ENCODE measurements around the gene RAP1B. TPM values are rescaled to one million over a fixed set of nuclear protein-coding genes. Genes with fewer than 3 reads are reported as not detected.

The RAP1B gene
- total RNA-seq, 1 donor from 2014 or later, result 50.1 TPM

GRCh38 chr12:68580911-68581310 lies 29.8 kb upstream of the RAP1B start:
- Histone ChIP-seq H3K27ac (ENCODE audit: low read depth, low read length) (no peak overlapping the region), H3K4me1 (ENCODE audit: control insufficient read depth in 3 of 3, insufficient read depth in 3 of 3, low read length in 3 of 3) (no peaks in the 10 kb centered on the region), H3K9me3 (ENCODE audit: control insufficient read depth in 3 of 3, low read length in 3 of 3) (no peaks in the 10 kb centered on the region), H3K36me3 (ENCODE audit: control insufficient read depth in 3 of 3, insufficient read depth in 3 of 3, low read length in 3 of 3) (no peaks in the 10 kb centered on the region), H3K4me3 (ENCODE audit: low read length in 3 of 3) (no peak overlapping the region), H3K9ac (ENCODE audit: low read depth in 1 of 3, low read length in 3 of 3) (no peak overlapping the region), H3K27me3 (ENCODE audit: control insufficient read depth in 3 of 3, insufficient read depth in 3 of 3, low read length in 3 of 3) (no peaks in the 10 kb centered on the region)

GRCh38 chr12:68581926-68582325 lies 28.8 kb upstream of the RAP1B start:
- no peaks in the 10 kb centered on the region for H3K9me3 ChIP-seq (ENCODE audit: control insufficient read depth in 3 of 3, low read length in 3 of 3)
- no peak overlapping the region for H3K4me3 ChIP-seq (ENCODE audit: low read length in 3 of 3)
- no peaks in the 10 kb centered on the region for H3K27me3 ChIP-seq (ENCODE audit: control insufficient read depth in 3 of 3, insufficient read depth in 3 of 3, low read length in 3 of 3)
- no peak overlapping the region for H3K27ac ChIP-seq (ENCODE audit: low read depth, low read length)
- H3K4me1 ChIP-seq (ENCODE audit: control insufficient read depth in 3 of 3, insufficient read depth in 3 of 3, low read length in 3 of 3), result no peaks in the 10 kb centered on the region
- H3K36me3 ChIP-seq (ENCODE audit: control insufficient read depth in 3 of 3, insufficient read depth in 3 of 3, low read length in 3 of 3), result no peaks in the 10 kb centered on the region
- H3K9ac ChIP-seq (ENCODE audit: low read depth in 1 of 3, low read length in 3 of 3), result no peak overlapping the region

- no peaks in the 10 kb centered on the region for H3K27me3 ChIP-seq (ENCODE audit: control insufficient read depth in 3 of 3, insufficient read depth in 3 of 3, low read length in 3 of 3)
- no peak overlapping the region for H3K4me3 ChIP-seq (ENCODE audit: low read length in 3 of 3)
- peaks cover 0 to 4% (median 0%) of the 10 kb centered on the region in 3 donors for H3K9me3 ChIP-seq (ENCODE audit: control insufficient read depth in 3 of 3, low read length in 3 of 3)
- H3K4me1 ChIP-seq (ENCODE audit: control insufficient read depth in 3 of 3, insufficient read depth in 3 of 3, low read length in 3 of 3), result no peaks in the 10 kb centered on the region
- H3K36me3 ChIP-seq (ENCODE audit: control insufficient read depth in 3 of 3, insufficient read depth in 3 of 3, low read length in 3 of 3), result no peaks in the 10 kb centered on the region
- H3K9ac ChIP-seq (ENCODE audit: low read depth in 1 of 3, low read length in 3 of 3), result no peak overlapping the region
- no peak overlapping the region for H3K27ac ChIP-seq (ENCODE audit: low read depth, low read length)
These were observed 24.7 kb upstream of the RAP1B start for GRCh38 chr12:68585966-68586365.

DNA sequence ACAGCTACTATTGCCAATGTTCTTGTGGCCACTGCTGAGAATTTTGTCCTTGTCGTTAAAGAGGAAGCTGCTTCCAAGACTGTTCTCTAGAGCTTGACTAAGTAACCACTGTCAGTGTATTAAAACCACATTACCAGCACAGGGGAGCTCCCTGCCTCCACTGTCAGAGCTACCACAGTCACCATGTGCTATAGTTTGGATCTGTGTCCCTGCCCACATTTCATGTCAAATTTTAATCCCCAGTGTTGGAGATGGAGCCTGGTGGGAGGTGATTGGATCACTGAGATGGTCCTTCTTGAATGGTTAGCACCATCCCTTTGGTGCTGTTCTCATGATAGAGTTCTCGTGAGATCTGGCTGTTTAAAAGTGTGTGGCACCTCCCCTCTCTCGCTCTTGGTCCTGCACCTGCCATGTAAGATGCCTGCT lies 23.2 kb upstream of the RAP1B start:
- Histone ChIP-seq H3K36me3 (ENCODE audit: control insufficient read depth in 3 of 3, insufficient read depth in 3 of 3, low read length in 3 of 3) (no peaks in the 10 kb centered on the region), H3K27me3 (ENCODE audit: control insufficient read depth in 3 of 3, insufficient read depth in 3 of 3, low read length in 3 of 3) (no peaks in the 10 kb centered on the region), H3K9me3 (ENCODE audit: control insufficient read depth in 3 of 3, low read length in 3 of 3) (peaks cover 0 to 4% (median 0%) of the 10 kb centered on the region in 3 donors), H3K4me3 (ENCODE audit: low read length in 3 of 3) (no peak overlapping the region), H3K4me1 (ENCODE audit: control insufficient read depth in 3 of 3, insufficient read depth in 3 of 3, low read length in 3 of 3) (no peaks in the 10 kb centered on the region), H3K9ac (ENCODE audit: low read depth in 1 of 3, low read length in 3 of 3) (no peak overlapping the region), H3K27ac (ENCODE audit: low read depth, low read length) (no peak overlapping the region)

GRCh38 chr12:68589194-68589593 lies 21.5 kb upstream of the RAP1B start:
- Histone ChIP-seq H3K27ac (ENCODE audit: low read depth, low read length) (no peak overlapping the region), H3K4me3 (ENCODE audit: low read length in 3 of 3) (no peak overlapping the region), H3K36me3 (ENCODE audit: control insufficient read depth in 3 of 3, insufficient read depth in 3 of 3, low read length in 3 of 3) (no peaks in the 10 kb centered on the region), H3K4me1 (ENCODE audit: control insufficient read depth in 3 of 3, insufficient read depth in 3 of 3, low read length in 3 of 3) (no peaks in the 10 kb centered on the region), H3K9me3 (ENCODE audit: control insufficient read depth in 3 of 3, low read length in 3 of 3) (peaks cover 0 to 4% (median 0%) of the 10 kb centered on the region in 3 donors), H3K27me3 (ENCODE audit: control insufficient read depth in 3 of 3, insufficient read depth in 3 of 3, low read length in 3 of 3) (no peaks in the 10 kb centered on the region), H3K9ac (ENCODE audit: low read depth in 1 of 3, low read length in 3 of 3) (no peak overlapping the region)

- Histone ChIP-seq H3K4me1 (ENCODE audit: control insufficient read depth in 3 of 3, insufficient read depth in 3 of 3, low read length in 3 of 3) (no peaks in the 10 kb centered on the region), H3K9ac (ENCODE audit: low read depth in 1 of 3, low read length in 3 of 3) (no peak overlapping the region), H3K4me3 (ENCODE audit: low read length in 3 of 3) (no peak overlapping the region), H3K27ac (ENCODE audit: low read depth, low read length) (no peak overlapping the region), H3K36me3 (ENCODE audit: control insufficient read depth in 3 of 3, insufficient read depth in 3 of 3, low read length in 3 of 3) (no peaks in the 10 kb centered on the region), H3K27me3 (ENCODE audit: control insufficient read depth in 3 of 3, insufficient read depth in 3 of 3, low read length in 3 of 3) (no peaks in the 10 kb centered on the region), H3K9me3 (ENCODE audit: control insufficient read depth in 3 of 3, low read length in 3 of 3) (peaks cover 0 to 4% (median 0%) of the 10 kb centered on the region in 3 donors)
These were observed 18.8 kb upstream of the RAP1B start for GRCh38 chr12:68591734-68592418.

- Histone ChIP-seq H3K9me3 (ENCODE audit: control insufficient read depth in 3 of 3, low read length in 3 of 3) (no peaks in the 10 kb centered on the region), H3K4me1 (ENCODE audit: control insufficient read depth in 3 of 3, insufficient read depth in 3 of 3, low read length in 3 of 3) (no peaks in the 10 kb centered on the region), H3K27ac (ENCODE audit: low read depth, low read length) (no peak overlapping the region), H3K27me3 (ENCODE audit: control insufficient read depth in 3 of 3, insufficient read depth in 3 of 3, low read length in 3 of 3) (no peaks in the 10 kb centered on the region), H3K9ac (ENCODE audit: low read depth in 1 of 3, low read length in 3 of 3) (no peak overlapping the region), H3K36me3 (ENCODE audit: control insufficient read depth in 3 of 3, insufficient read depth in 3 of 3, low read length in 3 of 3) (no peaks in the 10 kb centered on the region), H3K4me3 (ENCODE audit: low read length in 3 of 3) (no peak overlapping the region)
These were observed 15.5 kb upstream of the RAP1B start for GRCh38 chr12:68595241-68595640.

- no peaks in the 10 kb centered on the region for H3K4me1 ChIP-seq (ENCODE audit: control insufficient read depth in 3 of 3, insufficient read depth in 3 of 3, low read length in 3 of 3)
- no peaks in the 10 kb centered on the region for H3K36me3 ChIP-seq (ENCODE audit: control insufficient read depth in 3 of 3, insufficient read depth in 3 of 3, low read length in 3 of 3)
- no peaks in the 10 kb centered on the region for H3K27me3 ChIP-seq (ENCODE audit: control insufficient read depth in 3 of 3, insufficient read depth in 3 of 3, low read length in 3 of 3)
- no peaks in the 10 kb centered on the region for H3K9me3 ChIP-seq (ENCODE audit: control insufficient read depth in 3 of 3, low read length in 3 of 3)
- H3K9ac ChIP-seq (ENCODE audit: low read depth in 1 of 3, low read length in 3 of 3), result no peak overlapping the region
- no peak overlapping the region for H3K4me3 ChIP-seq (ENCODE audit: low read length in 3 of 3)
- H3K27ac ChIP-seq (ENCODE audit: low read depth, low read length), result no peak overlapping the region
These were observed 8.9 kb upstream of the RAP1B start for GRCh38 chr12:68601767-68602166.

- Histone ChIP-seq H3K9me3 (ENCODE audit: control insufficient read depth in 3 of 3, low read length in 3 of 3) (no peaks in the 10 kb centered on the region), H3K4me3 (ENCODE audit: low read length in 3 of 3) (no peak overlapping the region)
These were observed 8.0 kb upstream of the RAP1B start for GRCh38 chr12:68602720-68603119.

GRCh38 chr12:68608191-68608590 lies 2.5 kb upstream of the RAP1B start:
- Histone ChIP-seq H3K9me3 (ENCODE audit: control insufficient read depth in 3 of 3, low read length in 3 of 3) (no peaks in the 10 kb centered on the region), H3K4me3 (ENCODE audit: low read length in 3 of 3) (no peak overlapping the region), H3K27me3 (ENCODE audit: control insufficient read depth in 3 of 3, insufficient read depth in 3 of 3, low read length in 3 of 3) (no peaks in the 10 kb centered on the region), H3K9ac (ENCODE audit: low read depth in 1 of 3, low read length in 3 of 3) (no peak overlapping the region), H3K4me1 (ENCODE audit: control insufficient read depth in 3 of 3, insufficient read depth in 3 of 3, low read length in 3 of 3) (peaks cover 9 to 16% (median 10%) of the 10 kb centered on the region in 3 donors), H3K27ac (ENCODE audit: low read depth, low read length) (no peak overlapping the region), H3K36me3 (ENCODE audit: control insufficient read depth in 3 of 3, insufficient read depth in 3 of 3, low read length in 3 of 3) (no peaks in the 10 kb centered on the region)

More at GRCh38 chr12:68602720-68603119, 8.0 kb upstream of the RAP1B start:
- H3K9ac ChIP-seq (ENCODE audit: low read depth in 1 of 3, low read length in 3 of 3), result no peak overlapping the region
- no peaks in the 10 kb centered on the region for H3K4me1 ChIP-seq (ENCODE audit: control insufficient read depth in 3 of 3, insufficient read depth in 3 of 3, low read length in 3 of 3)
- H3K27me3 ChIP-seq (ENCODE audit: control insufficient read depth in 3 of 3, insufficient read depth in 3 of 3, low read length in 3 of 3), result no peaks in the 10 kb centered on the region
- no peak overlapping the region for H3K27ac ChIP-seq (ENCODE audit: low read depth, low read length)
- H3K36me3 ChIP-seq (ENCODE audit: control insufficient read depth in 3 of 3, insufficient read depth in 3 of 3, low read length in 3 of 3), result no peaks in the 10 kb centered on the region
